Astrocyte (in vitro differentiated cells and primary cell): Measurements from ENCODE around the gene FAM151A. TPM values are rescaled to one million over a fixed set of nuclear protein-coding genes. Genes with fewer than 3 reads are reported as not detected.

Experiments used
- DNase-seq: peaks from one replicate; pipeline ENCODE4 v3.0.0-alpha.2; 2010; ENCODE audit warnings: low read depth
- FAIRE-seq: peaks from 2 replicates; lab custom pipeline; 2011; peaks lifted over from hg19 to GRCh38; lab: Jason Lieb, UNC
- H2AFZ ChIP-seq: 2 replicates; pipeline ENCODE4 v1.6.0; 2012; ENCODE audit warnings: low read depth, low read length, inconsistent platforms
- H3K27ac ChIP-seq: 2 replicates; pipeline ENCODE4 v1.5.1; 2011; ENCODE audit warnings: low read depth, low read length, inconsistent platforms
- H3K27me3 ChIP-seq: 2 replicates; pipeline ENCODE4 v1.6.0; 2011; ENCODE audit warnings: low read length, inconsistent platforms; ENCODE audit not compliant: insufficient read depth
- H3K36me3 ChIP-seq: 2 replicates; pipeline ENCODE4 v1.5.1; 2011; ENCODE audit warnings: low read length, inconsistent platforms; ENCODE audit not compliant: insufficient read depth
- H3K4me1 ChIP-seq: 2 replicates; pipeline ENCODE4 v1.5.1; 2011; ENCODE audit warnings: low read length, inconsistent platforms; ENCODE audit not compliant: insufficient read depth
- H3K4me2 ChIP-seq: 2 replicates; pipeline ENCODE4 v1.6.0; 2012; ENCODE audit warnings: low read length, inconsistent platforms
- H3K4me3 ChIP-seq: 2 replicates; pipeline ENCODE4 v1.5.1; 2011; ENCODE audit warnings: low read depth, mild to moderate bottlenecking, low read length, inconsistent platforms; ENCODE audit not compliant: insufficient read depth
- H3K79me2 ChIP-seq: 2 replicates; pipeline ENCODE4 v1.6.0; 2012; ENCODE audit warnings: mild to moderate bottlenecking, low read length, inconsistent platforms; ENCODE audit not compliant: insufficient read depth
- H3K9ac ChIP-seq: 2 replicates; pipeline ENCODE4 v1.6.0; 2012; ENCODE audit warnings: mild to moderate bottlenecking, low read length, inconsistent platforms
- H3K9me3 ChIP-seq: 2 replicates; pipeline ENCODE4 v1.5.1; 2012; ENCODE audit warnings: low read depth, mild to moderate bottlenecking, low read length, inconsistent platforms; ENCODE audit not compliant: insufficient read depth
- H4K20me1 ChIP-seq: 2 replicates; pipeline ENCODE4 v1.6.0; 2012; ENCODE audit warnings: low read length, inconsistent platforms; ENCODE audit not compliant: insufficient read depth
- H3K27ac Mint-ChIP-seq: one replicate; pipeline ENCODE4 v1.8.0; 2021; ENCODE audit warnings: mild to moderate bottlenecking, mixed read lengths; ENCODE audit not compliant: unreplicated experiment
- H3K27me3 Mint-ChIP-seq: one replicate; pipeline ENCODE4 v1.8.0; 2021; ENCODE audit warnings: low read depth, mixed read lengths; ENCODE audit not compliant: unreplicated experiment
- H3K36me3 Mint-ChIP-seq: one replicate; pipeline ENCODE4 v1.8.0; 2021; ENCODE audit warnings: low read depth, mixed read lengths; ENCODE audit not compliant: unreplicated experiment
- H3K4me1 Mint-ChIP-seq: one replicate; pipeline ENCODE4 v1.8.0; 2021; ENCODE audit warnings: low read depth, mixed read lengths; ENCODE audit not compliant: unreplicated experiment
- H3K4me3 Mint-ChIP-seq: one replicate; pipeline ENCODE4 v1.8.0; 2021; ENCODE audit warnings: mild to moderate bottlenecking, moderate library complexity, mixed read lengths; ENCODE audit not compliant: unreplicated experiment
- H3K9me3 Mint-ChIP-seq: one replicate; pipeline ENCODE4 v1.8.0; 2021; ENCODE audit warnings: mild to moderate bottlenecking, mixed read lengths; ENCODE audit not compliant: unreplicated experiment
- CTCF ChIP-seq: IDR thresholded peaks from 2 replicates; pipeline ENCODE4 v1.5.1; 2011; ENCODE audit warnings: low read depth, mild to moderate bottlenecking, inconsistent platforms, low read length, moderate library complexity; ENCODE audit not compliant: insufficient read depth
- EZH2 ChIP-seq: IDR thresholded peaks from 2 replicates; pipeline ENCODE4 v1.6.1; 2012; ENCODE audit warnings: mild to moderate bottlenecking, low read length, inconsistent platforms; ENCODE audit not compliant: insufficient read depth
- total RNA-seq: library from RNA; stranded (reverse); gene quantifications from 2 replicates; pipeline ENCODE4 v1.2.1, GENCODE V29; 2021

The FAM151A gene
- total RNA-seq, 1 donor from 2014 or later, result not detected

- Histone ChIP-seq H3K27me3 (no peaks in the 10 kb centered on the region), H2AFZ (no peak overlapping the region), H3K9me3 (no peaks in the 10 kb centered on the region), H3K4me1 (no peaks in the 10 kb centered on the region), H3K27ac (no peak overlapping the region), H3K9ac (no peak overlapping the region), H3K4me2 (no peak overlapping the region), H3K79me2 (no peaks in the 10 kb centered on the region), H3K36me3 (no peaks in the 10 kb centered on the region), H4K20me1 (no peaks in the 10 kb centered on the region), H3K4me3 (no peak overlapping the region)
- no peaks in the 10 kb centered on the region for H3K4me1 Mint-ChIP-seq
- H3K27me3 Mint-ChIP-seq, result peaks cover 23% of the 10 kb centered on the region
- no peak for TF ChIP-seq CTCF
- TF ChIP-seq EZH2, result no peak
- no peak overlapping the region for H3K4me3 Mint-ChIP-seq
- FAIRE-seq, result no peak
- peaks cover 4% of the 10 kb centered on the region for H3K36me3 Mint-ChIP-seq
- H3K27ac Mint-ChIP-seq, result no peak overlapping the region
- DNase-seq, result no peak
- H3K9me3 Mint-ChIP-seq, result peaks cover 2% of the 10 kb centered on the region
Measured at GRCh38 chr1:54604051-54604450, 19.3 kb downstream of the FAM151A start.

- peaks cover 20% of the 10 kb centered on the region for H3K27me3 Mint-ChIP-seq
- H3K4me1 Mint-ChIP-seq, result no peaks in the 10 kb centered on the region
- no peak overlapping the region for H3K4me3 Mint-ChIP-seq
- no peak overlapping the region for H2AFZ ChIP-seq
- H3K9me3 ChIP-seq, result no peaks in the 10 kb centered on the region
- DNase-seq (no peak), FAIRE-seq (no peak)
- no peak overlapping the region for H3K4me2 ChIP-seq
- no peak overlapping the region for H3K27ac ChIP-seq
- peaks cover 4% of the 10 kb centered on the region for H3K36me3 Mint-ChIP-seq
- H3K4me3 ChIP-seq, result no peak overlapping the region
- no peak for TF ChIP-seq EZH2
- TF ChIP-seq CTCF, result no peak
- H3K27ac Mint-ChIP-seq, result no peak overlapping the region
- H3K4me1 ChIP-seq, result no peaks in the 10 kb centered on the region
- peaks cover 2% of the 10 kb centered on the region for H3K9me3 Mint-ChIP-seq
- H4K20me1 ChIP-seq, result no peaks in the 10 kb centered on the region
- H3K27me3 ChIP-seq, result no peaks in the 10 kb centered on the region
- no peak overlapping the region for H3K9ac ChIP-seq
- no peaks in the 10 kb centered on the region for H3K36me3 ChIP-seq
- H3K79me2 ChIP-seq, result no peaks in the 10 kb centered on the region
Measured at GRCh38 chr1:54603241-54603640, 20.1 kb downstream of the FAM151A start.

- no peaks in the 10 kb centered on the region for H3K4me1 ChIP-seq
- H3K27me3 ChIP-seq, result no peaks in the 10 kb centered on the region
- no peak overlapping the region for H2AFZ ChIP-seq
- H3K9me3 ChIP-seq, result no peaks in the 10 kb centered on the region
- peaks cover 2% of the 10 kb centered on the region for H3K9me3 Mint-ChIP-seq
- peaks cover 21% of the 10 kb centered on the region for H3K27me3 Mint-ChIP-seq
- no peak overlapping the region for H3K4me3 ChIP-seq
- no peak overlapping the region for H3K27ac Mint-ChIP-seq
- FAIRE-seq (no peak), DNase-seq (no peak)
- H3K4me3 Mint-ChIP-seq, result no peak overlapping the region
- H3K4me2 ChIP-seq, result no peak overlapping the region
- H3K36me3 ChIP-seq, result no peaks in the 10 kb centered on the region
- no peak overlapping the region for H3K27ac ChIP-seq
- H4K20me1 ChIP-seq, result no peaks in the 10 kb centered on the region
- no peaks in the 10 kb centered on the region for H3K79me2 ChIP-seq
- no peak overlapping the region for H3K9ac ChIP-seq
- no peaks in the 10 kb centered on the region for H3K4me1 Mint-ChIP-seq
- peaks cover 4% of the 10 kb centered on the region for H3K36me3 Mint-ChIP-seq
- TF ChIP-seq CTCF (no peak), EZH2 (no peak)
Measured at GRCh38 chr1:54602554-54602953, 20.8 kb downstream of the FAM151A start.
